ENCODE results near the gene RNF123. TPM values are rescaled to one million over a fixed set of nuclear protein-coding genes. Genes with fewer than 3 reads are reported as not detected.

The RNF123 gene
- total RNA-seq, 1 donor from 2014 or later, result 25.8 TPM

- Histone ChIP-seq H3K4me1 (no peaks in the 10 kb centered on the region), H3K9me3 (no peaks in the 10 kb centered on the region), H3K27ac (no peak overlapping the region), H3K4me3 (no peak overlapping the region), H3K36me3 (peaks cover 0 to 66% of the 10 kb centered on the region in 2 donors), H3K27me3 (no peaks in the 10 kb centered on the region)
- TF ChIP-seq CTCF (IDR thresholded peaks at IDR 0.05) (no peak), POLR2AphosphoS5 (IDR thresholded peaks at IDR 0.05; ENCODE audit: insufficient read depth in 1 of 2, low read depth in 1 of 2) (no peak), POLR2A (IDR thresholded peaks at IDR 0.05) (no peak)
- intact Hi-C loops (cut with DNase I), result no loop called here
- DNase-seq (ENCODE audit: extremely low spot score in 2 of 2), result no peak
Measured at GRCh38 chr3:49732597-49732996, 43.2 kb downstream of the RNF123 start.

GRCh38 chr3:49733551-49733950 is 44.2 kb downstream of the RNF123 start:
- Histone ChIP-seq H3K27ac (no peak overlapping the region), H3K27me3 (no peaks in the 10 kb centered on the region), H3K9me3 (no peaks in the 10 kb centered on the region), H3K4me1 (no peaks in the 10 kb centered on the region), H3K36me3 (peaks cover 0 to 66% of the 10 kb centered on the region in 2 donors), H3K4me3 (no peak overlapping the region)
- TF ChIP-seq POLR2AphosphoS5 (IDR thresholded peaks at IDR 0.05; ENCODE audit: insufficient read depth in 1 of 2, low read depth in 1 of 2) (no peak), CTCF (IDR thresholded peaks at IDR 0.05) (no peak), POLR2A (IDR thresholded peaks at IDR 0.05) (no peak)
- no peak for DNase-seq (ENCODE audit: extremely low spot score in 2 of 2)
- intact Hi-C loops (cut with DNase I), result no loop called here

GRCh38 chr3:49734752-49735151 is 45.4 kb downstream of the RNF123 start:
- intact Hi-C loops (cut with DNase I), result no loop called here
- H3K9me3 ChIP-seq, result no peaks in the 10 kb centered on the region
- no peaks in the 10 kb centered on the region for H3K4me1 ChIP-seq
- H3K27me3 ChIP-seq, result no peaks in the 10 kb centered on the region
- no peak overlapping the region for H3K4me3 ChIP-seq
- H3K36me3 ChIP-seq, result peaks cover 0 to 66% of the 10 kb centered on the region in 2 donors
- H3K27ac ChIP-seq, result no peak overlapping the region
- DNase-seq (ENCODE audit: extremely low spot score in 2 of 2), result no peak
- TF ChIP-seq POLR2AphosphoS5 (IDR thresholded peaks at IDR 0.05; ENCODE audit: insufficient read depth in 1 of 2, low read depth in 1 of 2) (no peak), POLR2A (IDR thresholded peaks at IDR 0.05) (no peak), CTCF (IDR thresholded peaks at IDR 0.05) (no peak)

- intact Hi-C loops (cut with DNase I), result no loop called here
- Histone ChIP-seq H3K9me3 (no peaks in the 10 kb centered on the region), H3K36me3 (peaks cover 0 to 44% of the 10 kb centered on the region in 2 donors), H3K27me3 (no peaks in the 10 kb centered on the region), H3K27ac (no peak overlapping the region), H3K4me1 (no peaks in the 10 kb centered on the region), H3K4me3 (no peak overlapping the region)
- no peak for DNase-seq (ENCODE audit: extremely low spot score in 2 of 2)
- TF ChIP-seq POLR2AphosphoS5 (IDR thresholded peaks at IDR 0.05; ENCODE audit: insufficient read depth in 1 of 2, low read depth in 1 of 2) (no peak), POLR2A (IDR thresholded peaks at IDR 0.05) (no peak), CTCF (IDR thresholded peaks at IDR 0.05) (no peak)
Measured at GRCh38 chr3:49738067-49738713, 48.8 kb downstream of the RNF123 start.

- H3K36me3 ChIP-seq, result peaks cover 0 to 42% of the 10 kb centered on the region in 2 donors
Measured at GRCh38 chr3:49740427-49740826, 51.1 kb downstream of the RNF123 start.

More at GRCh38 chr3:49740427-49740826, 51.1 kb downstream of the RNF123 start:
- Histone ChIP-seq H3K9me3 (no peaks in the 10 kb centered on the region), H3K27ac (no peak overlapping the region), H3K27me3 (no peaks in the 10 kb centered on the region), H3K4me3 (no peak overlapping the region), H3K4me1 (no peaks in the 10 kb centered on the region)
- no peak for TF ChIP-seq POLR2AphosphoS5 (IDR thresholded peaks at IDR 0.05; ENCODE audit: insufficient read depth in 1 of 2, low read depth in 1 of 2)
- TF ChIP-seq CTCF (IDR thresholded peaks at IDR 0.05), result no peak
- no peak for TF ChIP-seq POLR2A (IDR thresholded peaks at IDR 0.05)
- DNase-seq (ENCODE audit: extremely low spot score in 2 of 2), result no peak
- intact Hi-C loops (cut with DNase I), result no loop called here

Measured in vagina (tissue), 2 donors.